ENCODE data around the gene TNNT3. TPM values are rescaled to one million over a fixed set of nuclear protein-coding genes. Genes with fewer than 3 reads are reported as not detected.

The TNNT3 gene
- total and polyA plus RNA-seq, 7 experiments from 2014 or later: 0.31 to 37.1 (median 18.7) TPM; not detected in 1

DNA sequence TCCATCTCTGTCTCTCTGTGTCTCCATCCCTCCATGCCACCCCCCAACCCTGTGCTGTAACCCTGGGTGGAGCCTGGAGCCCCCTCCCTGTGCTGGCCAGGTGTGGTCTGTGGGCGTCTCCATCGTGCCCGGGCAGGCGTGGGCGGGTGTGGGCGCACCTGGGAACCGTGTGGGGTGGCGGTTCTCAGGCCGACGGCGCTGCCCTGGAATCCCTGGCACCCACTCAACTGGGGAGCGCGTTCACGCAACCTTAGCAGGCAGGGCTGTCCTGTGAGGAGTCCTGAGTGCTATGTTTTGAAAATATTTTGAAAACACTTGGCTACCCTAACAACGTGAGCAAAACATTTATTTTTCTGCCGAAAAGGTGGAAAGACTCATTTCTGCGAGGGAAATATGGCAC is 4.7 kb downstream of the TNNT3 start:
- DNase-seq: no peak
- H3K36me3 Mint-ChIP-seq: no peaks in the 10 kb centered on the region
- Histone ChIP-seq H3K9me3 (ENCODE audit: control insufficient read depth in 2 of 3, low read length in 3 of 3) (no peaks in the 10 kb centered on the region), H3K36me3 (ENCODE audit: control insufficient read depth in 2 of 3, insufficient read depth in 3 of 3, low read length in 3 of 3) (no peaks in the 10 kb centered on the region), H3K4me1 (ENCODE audit: control insufficient read depth in 2 of 2, insufficient read depth in 2 of 2, low read length in 2 of 2) (no peaks in the 10 kb centered on the region), H3K4me3 (ENCODE audit: low read length) (no peak overlapping the region), H3K27me3 (ENCODE audit: control insufficient read depth in 2 of 2, insufficient read depth in 2 of 2, low read length in 2 of 2) (no peaks in the 10 kb centered on the region), H3K27ac (ENCODE audit: low read depth, low read length) (no peak overlapping the region)
- peak overlapping the region in 1 of 9 donors; percentile 48 for H3K27ac Mint-ChIP-seq
- intact Hi-C loops (cut with micrococcal nuclease): no loop called here
- H3K4me3 Mint-ChIP-seq: no peak overlapping the region
- H3K9me3 Mint-ChIP-seq: no peaks in the 10 kb centered on the region
- H3K4me1 Mint-ChIP-seq: peaks cover 3 to 10% (median 7%) of the 10 kb centered on the region in 7 donors
- H3K27me3 Mint-ChIP-seq: peaks cover 0 to 7% (median 3%) of the 10 kb centered on the region in 5 donors
- POLR2A ChIA-PET: interaction anchor here (0.5 kb wide), 1 partner anchor 34 kb away, joined by 3 read pairs; no protein-coding TSS in a partner anchor
- CTCF ChIA-PET: no interaction called here
- ATAC-seq: no peak

DNA sequence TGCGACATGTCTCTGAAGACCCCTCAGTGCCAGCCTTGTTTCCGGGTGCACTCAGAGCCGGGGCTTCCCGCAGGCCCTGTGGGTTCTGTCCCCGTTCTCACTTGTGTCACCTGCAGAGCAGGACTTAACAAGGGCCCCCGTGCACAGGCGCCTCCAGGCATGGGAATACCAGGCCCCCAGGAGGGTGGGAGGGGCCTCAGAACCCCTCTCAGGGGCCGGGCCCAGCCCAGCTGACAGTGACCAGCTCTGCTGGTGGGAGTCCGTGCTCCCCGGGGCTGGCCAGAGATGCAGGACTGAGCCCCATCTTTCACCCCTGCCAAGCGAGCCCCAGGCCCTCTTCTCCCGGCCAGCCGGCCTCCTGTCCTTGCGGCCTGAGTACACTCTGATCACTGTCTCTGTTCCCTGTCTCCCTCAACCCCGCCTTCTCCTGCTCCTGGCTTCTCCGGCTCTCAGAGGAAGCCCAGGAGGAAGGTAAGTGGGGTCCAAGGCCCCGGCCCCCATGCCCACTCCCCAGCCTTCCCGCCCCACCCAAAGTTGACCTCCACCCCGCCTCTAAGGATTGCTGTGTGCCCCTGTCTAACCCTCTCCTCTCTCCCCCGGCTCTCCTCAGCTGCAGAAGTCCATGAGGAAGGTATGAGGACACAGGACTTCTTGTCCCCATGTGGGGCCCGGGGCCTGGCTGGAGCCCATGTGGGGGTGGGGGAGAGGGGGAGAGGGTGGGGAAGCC is 5.3 kb downstream of the TNNT3 start:
- ChIA-PET POLR2A (interaction anchor here (0.5 kb wide), 1 partner anchor 34 kb away, joined by 3 read pairs; no protein-coding TSS in a partner anchor), CTCF (no interaction called here)
- Histone ChIP-seq H3K4me3 (ENCODE audit: low read length) (no peak overlapping the region), H3K36me3 (ENCODE audit: control insufficient read depth in 2 of 3, insufficient read depth in 3 of 3, low read length in 3 of 3) (no peaks in the 10 kb centered on the region), H3K27me3 (ENCODE audit: control insufficient read depth in 2 of 2, insufficient read depth in 2 of 2, low read length in 2 of 2) (no peaks in the 10 kb centered on the region), H3K9me3 (ENCODE audit: control insufficient read depth in 2 of 3, low read length in 3 of 3) (no peaks in the 10 kb centered on the region), H3K4me1 (ENCODE audit: control insufficient read depth in 2 of 2, insufficient read depth in 2 of 2, low read length in 2 of 2) (no peaks in the 10 kb centered on the region), H3K27ac (ENCODE audit: low read depth, low read length) (no peak overlapping the region)
- H3K4me3 Mint-ChIP-seq: no peak overlapping the region
- no peaks in the 10 kb centered on the region for H3K9me3 Mint-ChIP-seq
- peaks cover 0 to 7% (median 3%) of the 10 kb centered on the region in 5 donors for H3K27me3 Mint-ChIP-seq
- H3K36me3 Mint-ChIP-seq: no peaks in the 10 kb centered on the region
- ATAC-seq (no peak), DNase-seq (no peak)
- intact Hi-C loops (cut with micrococcal nuclease): no loop called here
- no peak overlapping the region for H3K27ac Mint-ChIP-seq
- peaks cover 3 to 10% (median 7%) of the 10 kb centered on the region in 7 donors for H3K4me1 Mint-ChIP-seq

GRCh38 chr11:1925373-1926155 is 6.1 kb downstream of the TNNT3 start:
- ATAC-seq (no peak), DNase-seq (no peak)
- no peak overlapping the region for H3K4me3 Mint-ChIP-seq
- no peaks in the 10 kb centered on the region for H3K4me1 ChIP-seq (ENCODE audit: control insufficient read depth in 2 of 2, insufficient read depth in 2 of 2, low read length in 2 of 2)
- H3K9me3 ChIP-seq (ENCODE audit: control insufficient read depth in 2 of 3, low read length in 3 of 3): no peaks in the 10 kb centered on the region
- H3K4me1 Mint-ChIP-seq: peaks cover 3 to 14% (median 10%) of the 10 kb centered on the region in 7 donors
- ChIA-PET CTCF (no interaction called here), POLR2A (no interaction called here)
- no peaks in the 10 kb centered on the region for H3K36me3 ChIP-seq (ENCODE audit: control insufficient read depth in 2 of 3, insufficient read depth in 3 of 3, low read length in 3 of 3)
- H3K27me3 ChIP-seq (ENCODE audit: control insufficient read depth in 2 of 2, insufficient read depth in 2 of 2, low read length in 2 of 2): no peaks in the 10 kb centered on the region
- H3K27me3 Mint-ChIP-seq: peaks cover 0 to 7% (median 3%) of the 10 kb centered on the region in 5 donors
- H3K4me3 ChIP-seq (ENCODE audit: low read length): no peak overlapping the region
- H3K27ac Mint-ChIP-seq: no peak overlapping the region
- H3K9me3 Mint-ChIP-seq: no peaks in the 10 kb centered on the region
- intact Hi-C loops (cut with micrococcal nuclease): no loop called here
- H3K27ac ChIP-seq (ENCODE audit: low read depth, low read length): no peak overlapping the region
- H3K36me3 Mint-ChIP-seq: no peaks in the 10 kb centered on the region

DNA sequence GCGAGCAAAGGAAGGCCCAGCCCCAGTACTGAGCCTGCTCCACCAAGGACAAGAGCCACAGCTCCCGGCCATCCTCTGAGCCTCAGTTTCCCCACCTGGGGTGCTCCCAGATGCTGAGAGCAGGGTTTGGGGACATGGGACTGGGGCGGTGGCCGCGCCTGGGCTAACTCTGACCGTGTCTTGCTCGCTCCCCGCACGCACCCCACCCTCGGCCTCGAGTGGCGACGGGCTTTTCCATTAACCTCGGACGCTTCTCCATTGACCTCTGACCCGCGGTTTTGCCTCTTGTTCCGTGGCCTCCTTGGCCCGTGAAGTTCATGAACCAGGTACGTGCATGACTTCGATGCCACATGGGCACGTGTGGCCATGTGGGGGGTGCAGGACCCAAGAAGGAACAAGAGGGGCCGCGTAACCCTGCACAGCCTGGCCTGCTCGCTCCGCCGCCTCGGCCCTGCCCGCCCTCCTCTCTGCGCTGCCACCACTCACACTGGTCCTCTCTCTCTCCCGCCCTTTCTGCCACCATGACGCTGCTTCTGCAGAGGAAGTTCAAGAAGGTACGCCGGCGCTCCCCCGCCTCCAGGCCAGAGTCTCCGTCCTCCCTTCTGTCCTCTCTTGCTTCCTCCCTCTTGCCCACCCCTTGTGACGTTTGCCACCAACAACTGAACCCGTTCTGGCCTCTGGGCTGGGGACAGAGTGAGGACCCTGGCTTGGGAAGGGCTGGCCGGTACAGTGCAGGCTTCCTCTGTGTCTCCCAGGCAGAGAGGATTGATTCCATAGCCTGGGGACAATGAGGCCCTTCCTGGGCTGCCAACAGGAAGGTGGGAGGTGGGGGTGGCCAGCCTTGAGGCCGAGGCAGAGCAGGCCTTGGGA is 6.9 kb downstream of the TNNT3 start:
- Histone ChIP-seq H3K36me3 (ENCODE audit: control insufficient read depth in 2 of 3, insufficient read depth in 3 of 3, low read length in 3 of 3) (no peaks in the 10 kb centered on the region), H3K27ac (ENCODE audit: low read depth, low read length) (no peak overlapping the region), H3K27me3 (ENCODE audit: control insufficient read depth in 2 of 2, insufficient read depth in 2 of 2, low read length in 2 of 2) (no peaks in the 10 kb centered on the region), H3K9me3 (ENCODE audit: control insufficient read depth in 2 of 3, low read length in 3 of 3) (no peaks in the 10 kb centered on the region), H3K4me3 (ENCODE audit: low read length) (no peak overlapping the region), H3K4me1 (ENCODE audit: control insufficient read depth in 2 of 2, insufficient read depth in 2 of 2, low read length in 2 of 2) (no peaks in the 10 kb centered on the region)
- peaks cover 0 to 7% (median 5%) of the 10 kb centered on the region in 5 donors for H3K27me3 Mint-ChIP-seq
- DNase-seq (no peak), ATAC-seq (peak; percentile 37)
- H3K4me3 Mint-ChIP-seq: no peak overlapping the region
- peaks cover 3 to 16% (median 10%) of the 10 kb centered on the region in 7 donors for H3K4me1 Mint-ChIP-seq
- ChIA-PET POLR2A (no interaction called here), CTCF (no interaction called here)
- intact Hi-C loops (cut with micrococcal nuclease): no loop called here
- peak overlapping the region in 1 of 9 donors; percentile 34 for H3K27ac Mint-ChIP-seq
- H3K36me3 Mint-ChIP-seq: no peaks in the 10 kb centered on the region
- no peaks in the 10 kb centered on the region for H3K9me3 Mint-ChIP-seq

- Histone ChIP-seq H3K4me3 (ENCODE audit: low read length) (no peak overlapping the region), H3K36me3 (ENCODE audit: control insufficient read depth in 2 of 3, insufficient read depth in 3 of 3, low read length in 3 of 3) (no peaks in the 10 kb centered on the region), H3K27me3 (ENCODE audit: control insufficient read depth in 2 of 2, insufficient read depth in 2 of 2, low read length in 2 of 2) (no peaks in the 10 kb centered on the region), H3K27ac (ENCODE audit: low read depth, low read length) (no peak overlapping the region), H3K9me3 (ENCODE audit: control insufficient read depth in 2 of 3, low read length in 3 of 3) (no peaks in the 10 kb centered on the region), H3K4me1 (ENCODE audit: control insufficient read depth in 2 of 2, insufficient read depth in 2 of 2, low read length in 2 of 2) (no peaks in the 10 kb centered on the region)
- H3K27me3 Mint-ChIP-seq: peaks cover 0 to 9% (median 5%) of the 10 kb centered on the region in 5 donors
- intact Hi-C loops (cut with micrococcal nuclease): no loop called here
- H3K9me3 Mint-ChIP-seq: no peaks in the 10 kb centered on the region
- H3K4me1 Mint-ChIP-seq: peaks cover 3 to 20% (median 11%) of the 10 kb centered on the region in 7 donors
- ChIA-PET POLR2A (no interaction called here), CTCF (no interaction called here)
- H3K36me3 Mint-ChIP-seq: no peaks in the 10 kb centered on the region
- ATAC-seq: no peak
- no peak overlapping the region for H3K4me3 Mint-ChIP-seq
- no peak for DNase-seq
- no peak overlapping the region for H3K27ac Mint-ChIP-seq
These were observed 7.7 kb downstream of the TNNT3 start for GRCh38 chr11:1927026-1927847.
